NOMO-1 (cell line): ENCODE measurements around the gene ANO6.

Source experiments
- DNase-seq, 2 experiments: peaks; one replicate each; lab custom pipeline; 2025; ENCODE audit not compliant: unreplicated experiment in 2 of 2; lab: John Stamatoyannopoulos, UW

The ANO6 gene

GRCh38 chr12:45429831-45430230 lies 213.9 kb downstream of the ANO6 start:
- no peak for DNase-seq

- no peak for DNase-seq
Measured at GRCh38 chr12:45431126-45431525, 215.2 kb downstream of the ANO6 start.

GRCh38 chr12:45432710-45433109 lies 216.8 kb downstream of the ANO6 start:
- DNase-seq = no peak

- DNase-seq = no peak
Measured at GRCh38 chr12:45433441-45433868, 217.6 kb downstream of the ANO6 start.

- DNase-seq = no peak
Measured at GRCh38 chr12:45434094-45434493, 218.2 kb downstream of the ANO6 start.

- DNase-seq = peak; percentile 80 to 90
Measured at GRCh38 chr12:45435945-45436710, 220.2 kb downstream of the ANO6 start.

GRCh38 chr12:45439039-45439438 lies 223.1 kb downstream of the ANO6 start:
- no peak for DNase-seq

- no peak for DNase-seq
Measured at GRCh38 chr12:45446013-45446412, 230.1 kb downstream of the ANO6 start.

- no peak for DNase-seq
Measured at GRCh38 chr12:45458238-45458637, 242.3 kb downstream of the ANO6 start.

GRCh38 chr12:45458854-45459807 lies 243.2 kb downstream of the ANO6 start:
- no peak for DNase-seq

GRCh38 chr12:45462506-45462905 lies 246.6 kb downstream of the ANO6 start:
- no peak for DNase-seq

GRCh38 chr12:45464699-45465098 lies 248.8 kb downstream of the ANO6 start:
- no peak for DNase-seq

GRCh38 chr12:45468751-45469615 lies 253.1 kb downstream of the ANO6 start:
- no peak for DNase-seq

- DNase-seq = peak in 1 of 2 experiments; percentile 8
Measured at GRCh38 chr12:45469902-45470301, 254.0 kb downstream of the ANO6 start.

- DNase-seq = no peak
Measured at GRCh38 chr12:45473636-45474035, 257.7 kb downstream of the ANO6 start.

GRCh38 chr12:45475594-45475993 lies 259.7 kb downstream of the ANO6 start:
- no peak for DNase-seq

- DNase-seq = no peak
Measured at GRCh38 chr12:45477526-45477925, 261.6 kb downstream of the ANO6 start.

- DNase-seq = no peak
Measured at GRCh38 chr12:45478931-45479330, 263.0 kb downstream of the ANO6 start.

- no peak for DNase-seq
Measured at GRCh38 chr12:45481746-45482145, 265.9 kb downstream of the ANO6 start.

- no peak for DNase-seq
Measured at GRCh38 chr12:45483571-45483970, 267.7 kb downstream of the ANO6 start.
